Uterus (tissue), 2 donors: Measurements from ENCODE around the gene GMPPA.

Experiments
- CTCF ChIP-seq, 4 experiments: fragments of 200-600 bp in 2 of 4; fragments of 450-650 bp in 2 of 4; sonication (generic) in 2 of 4; IDR thresholded peaks; one replicate each; pipeline ENCODE4 v1.5.1; 2016 to 2019; ENCODE audit warnings: antibody characterized with exemption in 4 of 4, mild to moderate bottlenecking in 2 of 4, moderate library complexity in 1 of 4
- POLR2A ChIP-seq, 2 donors: fragments of 450-650 bp; IDR thresholded peaks; one replicate each; pipeline ENCODE4 v1.6.1; 2016; ENCODE audit warnings: antibody characterized with exemption in 2 of 2, mild to moderate bottlenecking in 1 of 2, moderate library complexity in 1 of 2

- TF ChIP-seq CTCF (IDR thresholded peaks at IDR 0.05) (no peak), POLR2A (IDR thresholded peaks at IDR 0.05) (no peak)
These were observed 46.9 kb upstream of the GMPPA start for GRCh38 chr2:219451661-219452360.
